Esophagus muscularis mucosa (tissue), 3 donors: ENCODE measurements around the gene RNF175.

Experiments used
- CTCF ChIP-seq, 3 experiments: fragments of 200-600 bp in 2 of 3; fragments of 450-650 bp in 1 of 3; sonication (generic) in 2 of 3; IDR thresholded peaks; one replicate each; pipeline ENCODE4 v1.5.1; 2017 to 2019; ENCODE audit warnings: antibody characterized with exemption in 3 of 3, mild to moderate bottlenecking in 2 of 3, moderate library complexity in 1 of 3
- POLR2A ChIP-seq: fragments of 450-650 bp; IDR thresholded peaks from one replicate; pipeline ENCODE4 v1.6.1; 2017; ENCODE audit warnings: antibody characterized with exemption, moderate library complexity, mild to moderate bottlenecking, low read depth
- POLR2AphosphoS5 ChIP-seq, 2 donors: sonication (generic); formaldehyde crosslinking; IDR thresholded peaks; one replicate each; pipeline ENCODE4 v1.6.1; 2017; ENCODE audit warnings: antibody characterized with exemption in 2 of 2

GRCh38 chr4:153792618-153793247 is 32.9 kb upstream of the RNF175 start:
- TF ChIP-seq CTCF (IDR thresholded peaks at IDR 0.05) = no peak
- TF ChIP-seq POLR2A = no peak
- TF ChIP-seq POLR2AphosphoS5 (IDR thresholded peaks at IDR 0.05) = no peak
